ENCODE data around the gene NFIC. TPM values are rescaled to one million over a fixed set of nuclear protein-coding genes. Genes with fewer than 3 reads are reported as not detected.

NFIC gene
- total and polyA plus RNA-seq, 4 donors = 12.8 to 100 (median 75.1) TPM

DNA sequence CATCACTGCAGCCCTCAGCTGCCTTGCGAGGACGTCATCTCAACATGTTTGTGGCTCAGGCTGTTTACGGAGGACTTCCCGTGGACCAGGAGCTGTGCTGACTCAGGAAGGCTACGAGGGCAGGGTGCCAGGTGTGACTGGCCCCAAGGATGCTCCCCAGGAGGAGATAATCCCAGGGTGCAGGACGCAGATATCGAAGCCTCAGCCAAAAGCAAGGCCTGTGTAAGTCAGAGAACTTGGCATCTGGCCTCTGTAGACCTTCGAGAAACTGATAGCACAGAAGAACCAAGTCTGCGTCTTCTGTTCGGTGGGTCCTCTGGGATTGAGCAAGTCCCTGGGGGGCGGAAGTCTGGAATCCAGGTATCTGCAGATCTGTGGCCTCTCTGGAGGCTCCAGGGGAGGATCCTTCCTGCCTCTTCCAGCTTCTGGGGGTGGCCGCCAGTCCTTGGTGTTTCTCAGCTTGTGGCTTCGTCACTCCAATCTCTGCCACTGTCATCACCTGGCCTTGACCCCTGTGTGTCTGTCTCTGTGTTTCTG, 136.7 kb downstream of the NFIC start:
- Histone ChIP-seq H3K36me3 (ENCODE audit: control insufficient read depth in 4 of 4, insufficient read depth in 3 of 4, low read depth in 1 of 4, low read length in 3 of 4) (no peaks in the 10 kb centered on the region), H3K9ac (ENCODE audit: low read depth in 1 of 2, low read length in 2 of 2) (no peak overlapping the region), H3K4me3 (ENCODE audit: low read depth in 1 of 3, low read length in 3 of 3) (no peak overlapping the region), H3K9me3 (ENCODE audit: control insufficient read depth in 4 of 4, low read length in 3 of 4) (no peaks in the 10 kb centered on the region), H3K4me1 (ENCODE audit: control insufficient read depth in 4 of 4, insufficient read depth in 4 of 4, low read length in 3 of 4) (peaks cover 6 to 36% (median 26%) of the 10 kb centered on the region in 4 donors), H3K27me3 (ENCODE audit: control insufficient read depth in 4 of 4, insufficient read depth in 4 of 4, low read length in 3 of 4) (no peaks in the 10 kb centered on the region), H3K27ac (ENCODE audit: low read depth in 1 of 2, low read length in 2 of 2) (no peak overlapping the region)
- no peak for TF ChIP-seq RAD21 (IDR thresholded peaks at IDR 0.05)
- no peak for TF ChIP-seq NR2F2 (IDR thresholded peaks at IDR 0.05)
- no peak for TF ChIP-seq FOXA2 (IDR thresholded peaks at IDR 0.05)
- TF ChIP-seq, protein P1, sequence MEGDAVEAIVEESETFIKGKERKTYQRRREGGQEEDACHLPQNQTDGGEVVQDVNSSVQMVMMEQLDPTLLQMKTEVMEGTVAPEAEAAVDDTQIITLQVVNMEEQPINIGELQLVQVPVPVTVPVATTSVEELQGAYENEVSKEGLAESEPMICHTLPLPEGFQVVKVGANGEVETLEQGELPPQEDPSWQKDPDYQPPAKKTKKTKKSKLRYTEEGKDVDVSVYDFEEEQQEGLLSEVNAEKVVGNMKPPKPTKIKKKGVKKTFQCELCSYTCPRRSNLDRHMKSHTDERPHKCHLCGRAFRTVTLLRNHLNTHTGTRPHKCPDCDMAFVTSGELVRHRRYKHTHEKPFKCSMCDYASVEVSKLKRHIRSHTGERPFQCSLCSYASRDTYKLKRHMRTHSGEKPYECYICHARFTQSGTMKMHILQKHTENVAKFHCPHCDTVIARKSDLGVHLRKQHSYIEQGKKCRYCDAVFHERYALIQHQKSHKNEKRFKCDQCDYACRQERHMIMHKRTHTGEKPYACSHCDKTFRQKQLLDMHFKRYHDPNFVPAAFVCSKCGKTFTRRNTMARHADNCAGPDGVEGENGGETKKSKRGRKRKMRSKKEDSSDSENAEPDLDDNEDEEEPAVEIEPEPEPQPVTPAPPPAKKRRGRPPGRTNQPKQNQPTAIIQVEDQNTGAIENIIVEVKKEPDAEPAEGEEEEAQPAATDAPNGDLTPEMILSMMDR (IDR thresholded peaks at IDR 0.05; ENCODE audit: low read depth, low read length, missing input control) = no peak
- TF ChIP-seq SP1 (IDR thresholded peaks at IDR 0.05) = no peak
- no peak for TF ChIP-seq RXRA (IDR thresholded peaks at IDR 0.05)
- TF ChIP-seq, protein P2, sequence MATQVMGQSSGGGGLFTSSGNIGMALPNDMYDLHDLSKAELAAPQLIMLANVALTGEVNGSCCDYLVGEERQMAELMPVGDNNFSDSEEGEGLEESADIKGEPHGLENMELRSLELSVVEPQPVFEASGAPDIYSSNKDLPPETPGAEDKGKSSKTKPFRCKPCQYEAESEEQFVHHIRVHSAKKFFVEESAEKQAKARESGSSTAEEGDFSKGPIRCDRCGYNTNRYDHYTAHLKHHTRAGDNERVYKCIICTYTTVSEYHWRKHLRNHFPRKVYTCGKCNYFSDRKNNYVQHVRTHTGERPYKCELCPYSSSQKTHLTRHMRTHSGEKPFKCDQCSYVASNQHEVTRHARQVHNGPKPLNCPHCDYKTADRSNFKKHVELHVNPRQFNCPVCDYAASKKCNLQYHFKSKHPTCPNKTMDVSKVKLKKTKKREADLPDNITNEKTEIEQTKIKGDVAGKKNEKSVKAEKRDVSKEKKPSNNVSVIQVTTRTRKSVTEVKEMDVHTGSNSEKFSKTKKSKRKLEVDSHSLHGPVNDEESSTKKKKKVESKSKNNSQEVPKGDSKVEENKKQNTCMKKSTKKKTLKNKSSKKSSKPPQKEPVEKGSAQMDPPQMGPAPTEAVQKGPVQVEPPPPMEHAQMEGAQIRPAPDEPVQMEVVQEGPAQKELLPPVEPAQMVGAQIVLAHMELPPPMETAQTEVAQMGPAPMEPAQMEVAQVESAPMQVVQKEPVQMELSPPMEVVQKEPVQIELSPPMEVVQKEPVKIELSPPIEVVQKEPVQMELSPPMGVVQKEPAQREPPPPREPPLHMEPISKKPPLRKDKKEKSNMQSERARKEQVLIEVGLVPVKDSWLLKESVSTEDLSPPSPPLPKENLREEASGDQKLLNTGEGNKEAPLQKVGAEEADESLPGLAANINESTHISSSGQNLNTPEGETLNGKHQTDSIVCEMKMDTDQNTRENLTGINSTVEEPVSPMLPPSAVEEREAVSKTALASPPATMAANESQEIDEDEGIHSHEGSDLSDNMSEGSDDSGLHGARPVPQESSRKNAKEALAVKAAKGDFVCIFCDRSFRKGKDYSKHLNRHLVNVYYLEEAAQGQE (IDR thresholded peaks at IDR 0.05) = no peak
- TF ChIP-seq JUND (IDR thresholded peaks at IDR 0.05) = no peak
- no peak for TF ChIP-seq FOXA1 (IDR thresholded peaks at IDR 0.05)
- peak; percentile 68 for DNase-seq (ENCODE audit: low spot score)
- 72% methylated on average over 13 of the region's 13 CpGs for WGBS

DNA sequence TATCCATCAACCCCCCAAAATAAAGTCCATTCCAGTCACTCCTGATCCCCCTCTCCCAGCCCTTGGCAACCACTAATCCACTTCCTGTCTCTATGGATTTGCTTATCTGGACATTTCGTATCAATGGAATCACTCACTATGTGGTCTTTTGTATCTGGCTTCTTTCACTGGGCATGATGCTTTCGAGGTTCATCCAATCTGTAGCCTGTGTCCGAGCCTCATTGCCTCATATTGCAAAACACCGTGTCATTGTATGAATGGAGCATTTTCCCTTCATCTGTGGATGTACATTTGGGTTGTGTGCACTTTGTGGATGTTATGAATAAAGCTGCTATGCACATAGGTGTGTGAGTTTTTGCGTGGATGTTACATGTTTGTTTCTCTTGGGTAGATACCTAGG, 138.4 kb downstream of the NFIC start:
- no peak for DNase-seq (ENCODE audit: low spot score)
- 84% methylated on average over 5 of the region's 5 CpGs for WGBS
- Histone ChIP-seq H3K9me3 (ENCODE audit: control insufficient read depth in 4 of 4, low read length in 3 of 4) (no peaks in the 10 kb centered on the region), H3K36me3 (ENCODE audit: control insufficient read depth in 4 of 4, insufficient read depth in 3 of 4, low read depth in 1 of 4, low read length in 3 of 4) (no peaks in the 10 kb centered on the region), H3K4me1 (ENCODE audit: control insufficient read depth in 4 of 4, insufficient read depth in 4 of 4, low read length in 3 of 4) (peaks cover 3 to 45% (median 32%) of the 10 kb centered on the region in 4 donors), H3K9ac (ENCODE audit: low read depth in 1 of 2, low read length in 2 of 2) (no peak overlapping the region), H3K27ac (ENCODE audit: low read depth in 1 of 2, low read length in 2 of 2) (no peak overlapping the region), H3K4me3 (ENCODE audit: low read depth in 1 of 3, low read length in 3 of 3) (no peak overlapping the region), H3K27me3 (ENCODE audit: control insufficient read depth in 4 of 4, insufficient read depth in 4 of 4, low read length in 3 of 4) (no peaks in the 10 kb centered on the region)
- TF ChIP-seq HNF4G (IDR thresholded peaks at IDR 0.05) (no peak), GABPA (IDR thresholded peaks at IDR 0.05 in 1 of 2, conservative IDR thresholded peaks at IDR 0.05 in 1 of 2) (no peak), SP1 (IDR thresholded peaks at IDR 0.05) (no peak), JUND (IDR thresholded peaks at IDR 0.05) (no peak), TAF1 (conservative IDR thresholded peaks at IDR 0.05) (no peak), FOXA1 (IDR thresholded peaks at IDR 0.05) (no peak), NR2F2 (IDR thresholded peaks at IDR 0.05) (no peak), EGR1 (IDR thresholded peaks at IDR 0.05; ENCODE audit: low read depth in 2 of 2) (no peak), RXRA (IDR thresholded peaks at IDR 0.05) (no peak), FOXA2 (IDR thresholded peaks at IDR 0.05) (no peak), RAD21 (IDR thresholded peaks at IDR 0.05) (no peak), YY1 (IDR thresholded peaks at IDR 0.05) (no peak), HNF4A (conservative IDR thresholded peaks at IDR 0.05) (no peak)
- TF ChIP-seq, protein P3, sequence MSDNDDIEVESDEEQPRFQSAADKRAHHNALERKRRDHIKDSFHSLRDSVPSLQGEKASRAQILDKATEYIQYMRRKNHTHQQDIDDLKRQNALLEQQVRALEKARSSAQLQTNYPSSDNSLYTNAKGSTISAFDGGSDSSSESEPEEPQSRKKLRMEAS (IDR thresholded peaks at IDR 0.05) = no peak
- TF ChIP-seq, protein P4, sequence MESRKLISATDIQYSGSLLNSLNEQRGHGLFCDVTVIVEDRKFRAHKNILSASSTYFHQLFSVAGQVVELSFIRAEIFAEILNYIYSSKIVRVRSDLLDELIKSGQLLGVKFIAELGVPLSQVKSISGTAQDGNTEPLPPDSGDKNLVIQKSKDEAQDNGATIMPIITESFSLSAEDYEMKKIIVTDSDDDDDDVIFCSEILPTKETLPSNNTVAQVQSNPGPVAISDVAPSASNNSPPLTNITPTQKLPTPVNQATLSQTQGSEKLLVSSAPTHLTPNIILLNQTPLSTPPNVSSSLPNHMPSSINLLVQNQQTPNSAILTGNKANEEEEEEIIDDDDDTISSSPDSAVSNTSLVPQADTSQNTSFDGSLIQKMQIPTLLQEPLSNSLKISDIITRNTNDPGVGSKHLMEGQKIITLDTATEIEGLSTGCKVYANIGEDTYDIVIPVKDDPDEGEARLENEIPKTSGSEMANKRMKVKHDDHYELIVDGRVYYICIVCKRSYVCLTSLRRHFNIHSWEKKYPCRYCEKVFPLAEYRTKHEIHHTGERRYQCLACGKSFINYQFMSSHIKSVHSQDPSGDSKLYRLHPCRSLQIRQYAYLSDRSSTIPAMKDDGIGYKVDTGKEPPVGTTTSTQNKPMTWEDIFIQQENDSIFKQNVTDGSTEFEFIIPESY (IDR thresholded peaks at IDR 0.05) = no peak
- TF ChIP-seq, protein P2 (IDR thresholded peaks at IDR 0.05) = no peak
- TF ChIP-seq, protein P5, sequence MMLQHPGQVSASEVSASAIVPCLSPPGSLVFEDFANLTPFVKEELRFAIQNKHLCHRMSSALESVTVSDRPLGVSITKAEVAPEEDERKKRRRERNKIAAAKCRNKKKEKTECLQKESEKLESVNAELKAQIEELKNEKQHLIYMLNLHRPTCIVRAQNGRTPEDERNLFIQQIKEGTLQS (IDR thresholded peaks at IDR 0.05) = no peak
